ENCODE results near the gene YEATS2.
"Not testable (repeated sequence)": the region's sequence is repeated elsewhere in the genome, so short reads cannot be mapped to it uniquely, and the experiment has no call there.

YEATS2 gene

DNA sequence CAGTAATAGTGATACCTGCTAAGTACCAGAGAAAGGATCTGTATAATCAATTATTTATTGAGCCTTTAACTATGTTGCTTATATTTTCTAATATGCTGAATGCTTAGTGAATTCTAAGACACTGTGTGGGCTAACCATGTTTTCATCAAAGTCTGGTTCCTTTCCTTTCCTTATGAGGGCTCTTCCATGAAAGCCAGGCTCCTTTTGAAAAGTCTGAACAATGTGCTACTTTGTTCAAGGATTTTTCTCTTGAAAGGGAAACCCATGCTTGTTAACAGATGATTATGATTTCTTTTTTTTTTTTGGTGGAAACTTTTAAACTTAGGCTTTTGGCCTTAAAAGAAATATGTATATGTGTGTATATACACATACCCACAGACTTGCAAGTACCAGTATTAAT lies 17.0 kb downstream of the YEATS2 start:
- no peak for DNase-seq (ENCODE audit: low read depth in 2 of 2)

DNA sequence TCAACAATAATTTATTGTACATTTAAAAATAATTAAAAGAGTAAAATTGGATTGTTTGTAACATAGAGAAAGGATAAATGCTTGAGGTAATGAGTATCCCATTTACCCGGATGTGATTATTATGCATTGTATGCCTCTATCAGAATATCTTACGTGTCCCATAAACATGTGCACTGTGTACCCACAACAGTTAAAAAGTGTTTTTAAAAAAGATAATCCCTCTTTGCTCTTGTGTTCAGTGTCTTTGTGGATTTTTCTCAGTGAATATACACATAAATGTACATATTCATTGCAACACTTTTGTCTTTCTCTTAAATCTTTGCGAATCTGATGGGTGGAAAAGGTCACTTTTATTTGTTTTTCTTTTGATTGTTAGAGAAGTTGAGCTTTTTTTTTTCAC lies 20.4 kb downstream of the YEATS2 start:
- no peak for DNase-seq (ENCODE audit: low read depth in 2 of 2)

DNA sequence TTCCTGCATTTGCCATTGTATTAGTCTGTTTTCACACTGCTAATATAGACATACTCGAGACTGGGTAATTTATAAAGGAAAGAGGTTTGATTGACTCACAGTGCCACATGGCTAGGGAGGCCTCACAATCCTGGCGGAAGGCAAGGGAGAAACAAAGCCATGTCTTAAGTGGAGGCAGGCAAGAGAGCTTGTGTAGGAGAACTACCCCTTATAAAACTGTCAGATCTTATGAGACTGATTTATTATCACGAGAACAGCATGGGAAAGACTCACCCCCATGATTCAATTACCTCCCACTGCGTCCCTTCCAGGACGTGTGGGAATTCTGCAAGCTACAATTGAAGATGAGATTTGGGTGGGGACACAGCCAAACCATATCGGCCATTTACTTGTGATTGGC lies 27.8 kb downstream of the YEATS2 start:
- DNase-seq (ENCODE audit: low read depth in 2 of 2) = no peak

DNA sequence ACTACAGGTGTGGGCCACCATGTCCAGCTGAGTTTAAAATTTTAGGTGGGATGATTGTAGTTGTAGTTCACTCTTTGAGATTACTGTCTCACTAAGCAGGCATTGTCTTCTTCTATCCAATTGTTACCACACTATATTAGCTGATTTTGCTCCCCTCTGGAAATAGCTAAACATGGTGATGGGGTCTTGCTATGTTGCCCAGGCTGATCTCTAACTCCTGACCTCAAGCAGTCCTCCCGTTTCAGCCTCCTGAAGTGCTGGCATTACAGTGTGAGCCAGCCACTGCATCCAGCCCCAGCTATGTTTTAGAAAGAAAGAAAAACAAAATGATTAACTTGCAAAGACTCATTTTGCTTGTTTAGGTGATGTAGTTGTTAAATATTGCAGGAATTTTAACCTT lies 30.6 kb downstream of the YEATS2 start:
- no peak for DNase-seq (ENCODE audit: low read depth in 2 of 2)

DNA sequence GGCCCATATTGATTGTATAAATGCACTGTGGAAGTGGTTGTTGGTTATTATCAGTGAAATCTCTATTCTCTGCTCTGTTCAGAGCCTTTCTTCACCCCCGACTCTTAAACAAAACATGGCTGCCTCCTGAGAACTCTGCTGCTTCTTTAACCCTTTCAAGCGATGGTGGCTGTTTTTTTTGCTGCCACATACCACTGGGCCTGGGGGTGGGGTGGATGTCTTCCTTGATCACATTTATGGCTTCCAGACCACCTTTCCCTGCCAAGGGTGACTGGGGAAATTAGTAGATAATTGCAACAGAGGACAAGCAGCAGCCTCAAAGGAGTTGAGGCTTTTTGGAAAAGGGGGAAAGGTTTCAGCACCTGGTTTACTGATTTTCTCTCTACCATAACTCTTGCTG lies 32.8 kb downstream of the YEATS2 start:
- DNase-seq (ENCODE audit: low read depth in 2 of 2) = no peak

DNA sequence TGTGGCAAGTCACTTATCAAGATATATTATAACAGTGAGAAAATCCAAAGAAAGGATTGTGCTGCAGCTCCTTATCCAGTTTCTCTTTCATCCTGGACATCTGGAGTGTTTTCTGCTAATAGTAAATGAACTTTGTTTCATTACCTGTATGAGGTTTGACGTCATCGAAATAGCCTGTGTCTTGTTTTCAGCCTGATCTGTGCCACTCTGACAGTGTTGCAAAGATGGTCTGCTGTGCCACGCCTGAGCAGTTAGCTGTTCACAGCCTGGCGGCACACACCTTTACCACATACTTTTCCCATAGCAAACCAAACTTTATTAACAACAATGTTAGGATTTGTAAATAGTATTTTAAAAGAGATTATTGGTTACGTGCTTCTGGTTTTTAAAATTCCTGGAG lies 34.0 kb downstream of the YEATS2 start:
- DNase-seq (ENCODE audit: low read depth in 2 of 2) = no peak

DNA sequence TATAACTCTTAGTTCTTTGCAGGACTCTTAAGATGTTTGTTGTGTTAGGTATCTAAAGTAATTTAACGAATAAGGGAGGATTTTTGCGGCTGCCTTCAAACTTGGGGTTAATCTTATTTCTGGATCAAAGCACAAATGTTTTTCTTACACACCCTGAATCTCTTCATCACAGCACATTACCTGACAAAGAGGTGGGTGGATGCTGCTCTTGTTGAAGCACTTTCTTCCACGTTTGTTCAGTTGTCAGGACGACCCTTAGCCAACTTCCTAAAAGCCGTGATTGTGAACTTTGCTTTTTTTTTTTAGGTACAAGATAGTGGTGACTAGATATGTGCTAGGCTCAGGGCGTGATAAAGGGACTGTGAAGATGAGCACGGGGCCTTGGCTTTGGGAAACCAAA lies 36.0 kb downstream of the YEATS2 start:
- no peak for DNase-seq (ENCODE audit: low read depth in 2 of 2)

DNA sequence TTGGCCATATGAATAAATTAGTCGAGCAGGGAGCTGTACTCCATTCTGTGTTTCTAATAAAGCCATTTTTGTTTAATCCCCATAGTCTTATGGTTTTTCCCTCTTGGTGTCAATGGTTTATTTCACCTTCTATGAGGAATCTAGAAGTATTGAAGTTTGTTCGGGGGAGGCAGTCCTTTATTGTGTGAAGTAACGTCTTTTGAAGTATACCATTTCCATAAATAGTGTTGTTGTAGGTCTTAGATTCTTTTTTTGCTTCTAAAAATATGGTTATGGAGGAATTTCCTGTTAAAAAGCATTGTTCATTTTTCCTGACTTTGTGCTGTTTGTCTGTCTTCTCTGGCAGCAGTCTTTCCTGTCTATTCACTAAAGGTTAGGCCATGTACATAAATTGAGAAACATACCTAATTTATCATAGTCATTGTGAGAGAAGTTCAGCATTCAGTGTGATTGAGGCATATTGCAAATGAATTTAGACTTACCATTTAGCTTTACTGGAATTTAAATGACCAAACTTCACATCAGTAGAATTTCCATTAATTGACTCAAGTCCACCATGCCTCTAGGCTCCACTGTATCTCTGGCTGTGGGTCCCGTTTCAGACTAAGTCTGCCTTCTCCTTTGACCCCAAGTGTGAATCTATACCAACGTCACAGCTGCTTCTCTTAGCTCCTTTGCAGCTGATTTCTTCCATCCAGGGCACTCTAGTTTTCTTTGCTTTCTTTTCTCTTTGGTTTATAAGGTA lies 37.3 kb downstream of the YEATS2 start:
- no peak for DNase-seq (ENCODE audit: low read depth in 2 of 2)

DNA sequence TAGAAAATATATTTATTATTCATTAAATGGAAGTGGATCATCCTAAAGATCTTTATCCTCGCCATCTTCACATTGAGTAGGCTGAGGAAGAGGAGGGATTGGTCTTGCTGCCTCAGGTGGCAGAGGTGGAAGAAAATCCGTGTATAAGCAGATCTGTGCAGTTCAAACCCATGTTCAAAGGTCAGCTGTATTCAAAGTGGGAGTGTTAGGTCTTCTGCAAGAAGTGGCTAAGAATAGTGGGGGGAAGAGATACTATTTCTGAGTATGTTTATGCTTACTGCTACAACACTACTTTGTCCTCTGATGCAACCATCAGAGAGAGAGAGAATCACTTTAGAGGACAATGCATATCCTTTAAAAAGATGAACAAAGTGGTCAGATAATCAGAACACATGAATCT lies 39.5 kb downstream of the YEATS2 start:
- DNase-seq (ENCODE audit: low read depth in 2 of 2) = no peak

DNA sequence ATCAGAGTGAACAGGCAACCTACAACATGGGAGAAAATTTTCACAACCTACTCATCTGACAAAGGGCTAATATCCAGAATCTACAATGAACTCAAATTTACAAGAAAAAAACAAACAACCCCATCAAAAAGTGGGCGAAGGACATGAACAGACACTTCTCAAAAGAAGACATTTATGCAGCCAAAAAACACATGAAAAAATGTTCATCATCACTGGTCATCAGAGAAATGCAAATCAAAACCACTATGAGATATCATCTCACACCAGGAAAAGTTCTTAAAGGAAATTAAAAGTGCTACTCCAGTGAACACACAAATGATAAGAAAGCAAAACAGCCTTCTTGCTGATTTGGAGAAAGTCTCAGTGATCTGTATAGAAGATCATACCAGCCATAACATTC lies 42.6 kb downstream of the YEATS2 start:
- not testable (repeated sequence) for DNase-seq (ENCODE audit: low read depth in 2 of 2)

DNA sequence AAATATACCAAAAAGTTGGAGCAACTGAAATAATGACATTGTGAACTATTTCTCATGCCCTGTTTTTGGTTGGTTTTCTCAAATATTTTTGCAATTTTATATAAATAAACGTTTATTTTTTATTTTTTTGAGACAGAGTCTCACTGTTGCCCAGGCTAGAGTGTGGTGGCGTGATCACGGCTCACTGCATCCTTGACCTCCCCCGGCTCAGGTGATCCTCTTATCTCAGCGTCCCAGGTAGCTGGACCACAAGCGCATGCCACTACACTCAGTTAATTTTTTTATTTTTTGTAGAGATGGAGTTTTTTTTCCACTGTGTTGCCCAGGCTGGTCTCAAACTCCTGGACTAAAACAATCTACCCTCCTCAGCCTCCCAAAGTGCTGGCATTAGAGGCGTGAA lies 45.6 kb downstream of the YEATS2 start:
- DNase-seq (ENCODE audit: low read depth in 2 of 2) = no peak

DNA sequence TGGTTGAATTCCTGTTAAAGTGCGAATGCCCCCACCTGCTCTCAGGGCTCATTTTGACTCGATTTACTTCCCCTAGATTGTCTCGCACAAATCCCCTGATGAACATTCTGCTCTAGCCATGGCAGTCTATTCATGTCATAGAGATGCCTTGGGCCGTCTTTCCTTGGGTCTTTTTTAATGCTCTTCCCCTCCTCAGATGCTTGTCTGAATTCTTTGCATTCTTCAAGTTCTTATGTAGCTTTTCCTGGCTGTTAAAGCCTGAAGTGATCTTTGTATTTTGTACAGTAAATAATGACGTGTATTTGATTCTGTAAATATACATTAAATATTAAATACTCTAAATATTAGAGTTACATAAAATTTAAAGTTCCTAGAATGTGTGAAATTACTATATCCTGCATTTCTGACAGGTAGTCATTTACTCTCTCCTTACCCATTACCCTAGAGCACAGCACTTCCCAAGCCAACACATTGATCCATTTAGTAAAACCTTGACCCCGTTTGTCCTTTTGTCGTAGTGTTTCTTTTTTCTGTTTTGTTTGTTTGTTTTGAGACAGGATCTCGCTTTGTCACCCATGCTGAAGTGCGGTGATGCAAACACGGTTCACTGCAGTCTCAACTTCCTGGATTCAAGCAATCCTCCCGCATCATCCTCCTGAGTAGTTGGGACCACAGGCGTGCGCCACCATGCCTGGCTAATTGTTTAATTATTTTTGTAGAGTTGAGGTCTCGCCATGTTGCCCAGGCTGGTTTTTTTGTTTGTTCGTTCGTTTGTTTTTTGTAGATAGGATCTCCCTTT lies 47.9 kb downstream of the YEATS2 start:
- no peak for DNase-seq (ENCODE audit: low read depth in 2 of 2)

DNA sequence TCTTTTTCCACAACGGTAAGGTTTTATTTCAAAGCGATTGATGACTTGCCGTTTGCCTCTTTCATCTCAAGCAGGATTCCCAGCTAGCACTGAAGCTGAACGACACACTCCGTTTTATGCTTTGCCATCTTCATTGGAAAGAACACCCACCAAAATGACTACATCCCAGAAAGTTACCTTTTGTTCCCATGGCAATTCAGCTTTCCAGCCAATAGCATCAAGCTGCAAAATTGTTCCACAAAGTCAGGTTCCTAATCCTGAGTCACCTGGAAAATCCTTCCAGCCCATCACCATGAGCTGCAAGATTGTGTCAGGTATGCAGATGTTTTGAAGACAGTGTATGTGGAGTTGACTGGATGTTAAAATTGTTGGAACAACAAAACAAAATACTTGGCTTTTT lies 56.5 kb downstream of the YEATS2 start:
- no peak for DNase-seq (ENCODE audit: low read depth in 2 of 2)

DNA sequence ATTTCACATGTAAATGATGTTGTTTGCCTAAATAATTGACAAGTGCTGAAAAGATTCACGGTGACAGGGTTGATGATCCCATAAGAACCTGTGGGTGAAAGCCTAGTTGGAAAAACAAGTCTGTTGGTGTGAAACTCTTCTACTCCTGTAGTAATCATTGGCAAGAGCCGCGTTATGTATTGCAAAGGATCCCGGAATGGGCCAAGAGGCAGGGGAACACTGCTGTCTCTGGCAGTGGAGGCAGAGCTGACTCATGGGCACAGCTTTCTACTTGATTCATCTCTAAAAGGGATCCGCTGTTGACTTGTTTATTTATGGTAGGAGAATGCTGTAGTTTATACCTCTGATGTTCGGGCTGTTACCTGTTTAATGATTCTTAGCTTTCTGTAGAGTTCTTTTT lies 64.7 kb downstream of the YEATS2 start:
- no peak for DNase-seq (ENCODE audit: low read depth in 2 of 2)

DNA sequence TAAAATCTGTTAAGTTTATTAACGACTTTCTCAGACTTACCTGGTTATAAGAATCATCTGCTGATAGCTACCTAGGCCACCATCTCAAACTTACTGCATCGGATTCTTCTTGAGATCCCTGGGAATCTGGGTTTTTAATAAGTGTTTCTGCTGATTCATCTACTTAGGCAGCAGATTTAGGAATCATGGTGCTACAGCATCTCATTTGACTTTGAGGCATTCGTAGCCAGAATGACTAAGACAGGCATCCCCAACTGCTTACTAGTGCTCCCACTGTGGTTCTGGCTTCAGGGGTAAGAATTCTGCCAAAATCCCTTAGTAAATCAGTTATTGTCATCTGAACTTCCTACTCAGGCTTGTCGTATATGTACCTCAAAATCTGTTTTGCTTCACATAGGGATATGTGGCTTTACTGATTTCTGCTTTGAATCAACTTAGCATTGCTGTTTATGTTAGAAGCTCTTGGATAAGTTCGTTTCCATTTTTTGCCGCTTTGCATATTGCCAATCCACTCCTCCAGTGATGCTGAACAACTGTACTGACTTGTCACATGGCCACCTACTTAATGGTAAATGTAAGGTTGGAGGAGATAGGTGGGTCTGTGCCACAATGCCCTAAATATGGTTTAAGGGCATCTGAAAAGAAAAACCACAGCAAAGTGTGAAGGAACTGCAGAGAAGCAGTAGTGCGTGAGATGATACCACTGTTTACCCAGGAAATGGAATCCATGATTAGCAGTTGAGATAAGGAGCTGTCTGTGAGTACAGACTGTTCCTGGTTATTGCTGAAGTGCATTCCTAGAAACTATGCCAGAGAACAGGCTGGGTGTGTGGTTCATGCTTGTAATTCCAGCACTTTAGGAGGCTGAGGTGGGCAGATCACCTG lies 67.5 kb downstream of the YEATS2 start:
- no peak for DNase-seq (ENCODE audit: low read depth in 2 of 2)

DNA sequence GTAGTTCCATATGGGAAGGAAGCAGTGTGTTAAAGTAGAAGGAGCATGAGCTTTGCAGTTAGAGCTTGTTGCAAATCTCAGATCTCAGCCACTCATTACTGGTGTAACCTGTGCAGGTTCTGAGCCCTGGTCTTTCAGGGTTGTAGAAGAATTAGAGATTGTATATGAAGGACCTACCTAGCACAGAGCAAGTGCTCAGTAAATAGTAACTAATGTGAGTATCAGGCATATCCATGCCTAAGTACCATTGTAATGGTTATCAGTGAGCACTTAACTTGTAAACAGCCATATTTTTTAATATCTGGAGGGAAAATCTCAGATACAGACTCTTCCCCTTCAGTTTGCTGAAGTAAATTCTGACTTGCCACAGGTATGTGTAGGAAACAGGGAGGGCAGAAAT lies 68.5 kb downstream of the YEATS2 start:
- DNase-seq (ENCODE audit: low read depth in 2 of 2) = no peak

DNA sequence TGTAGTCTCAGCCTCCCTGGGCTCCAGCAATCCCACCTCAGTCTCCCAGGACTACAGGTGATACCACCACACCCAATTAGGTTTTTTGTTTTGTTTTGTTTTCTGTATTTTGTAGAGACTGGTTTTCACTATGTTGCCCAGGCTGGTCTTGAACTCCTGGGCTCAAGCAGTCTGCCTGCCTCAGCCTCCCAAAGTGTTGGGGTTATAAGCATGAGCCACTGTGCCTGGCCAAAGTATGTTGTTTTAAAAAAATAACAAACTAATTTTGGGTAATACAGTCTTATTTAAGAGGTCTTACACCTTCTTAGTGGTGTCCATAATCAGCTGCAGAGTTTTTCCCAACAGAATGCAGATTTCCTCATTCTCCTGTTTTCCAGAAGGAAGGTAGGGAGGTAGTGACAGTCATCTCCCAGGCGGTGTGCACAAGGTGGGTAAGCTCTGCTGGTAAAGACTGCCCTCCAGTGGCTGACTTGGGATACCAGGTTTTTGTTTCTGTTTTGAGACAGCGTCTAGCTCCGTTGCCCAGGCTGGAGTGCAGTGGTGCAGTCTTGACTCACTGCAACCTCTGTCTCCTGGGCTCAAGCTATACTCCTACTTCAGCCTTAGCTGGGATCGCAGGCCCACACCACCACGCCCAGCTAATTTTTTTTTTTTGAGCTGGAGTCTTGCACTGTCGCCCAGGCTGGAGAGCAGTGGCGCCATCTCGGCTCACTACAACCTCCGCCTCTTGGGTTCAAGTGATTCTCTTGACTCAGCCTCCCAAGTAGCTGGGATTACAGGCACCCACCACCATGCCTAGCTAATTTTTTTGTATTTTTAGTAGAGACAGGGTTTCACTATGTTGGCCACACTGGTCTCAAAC lies 69.4 kb downstream of the YEATS2 start:
- DNase-seq (ENCODE audit: low read depth in 2 of 2) = peak; percentile 36 to 49

DNA sequence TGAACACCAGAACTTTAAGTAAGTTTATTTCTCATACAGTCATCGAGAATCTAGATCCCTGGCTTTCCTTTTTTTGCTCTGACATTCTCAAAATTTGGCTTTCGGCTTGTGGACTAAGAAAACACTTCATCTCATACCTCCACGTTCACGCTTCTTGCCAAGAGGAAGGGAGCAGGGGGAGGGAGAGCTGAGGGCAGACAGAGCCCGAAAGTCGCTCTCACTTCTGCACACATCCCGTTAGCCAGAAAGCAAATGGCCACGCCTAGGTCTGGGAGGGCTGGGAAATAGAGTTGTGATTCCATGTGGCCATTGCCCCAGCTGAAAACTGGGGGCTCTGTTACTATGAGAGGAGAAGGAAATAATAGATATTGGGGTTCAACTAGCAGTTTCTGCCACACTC lies 70.5 kb downstream of the YEATS2 start:
- DNase-seq (ENCODE audit: low read depth in 2 of 2) = no peak

DNA sequence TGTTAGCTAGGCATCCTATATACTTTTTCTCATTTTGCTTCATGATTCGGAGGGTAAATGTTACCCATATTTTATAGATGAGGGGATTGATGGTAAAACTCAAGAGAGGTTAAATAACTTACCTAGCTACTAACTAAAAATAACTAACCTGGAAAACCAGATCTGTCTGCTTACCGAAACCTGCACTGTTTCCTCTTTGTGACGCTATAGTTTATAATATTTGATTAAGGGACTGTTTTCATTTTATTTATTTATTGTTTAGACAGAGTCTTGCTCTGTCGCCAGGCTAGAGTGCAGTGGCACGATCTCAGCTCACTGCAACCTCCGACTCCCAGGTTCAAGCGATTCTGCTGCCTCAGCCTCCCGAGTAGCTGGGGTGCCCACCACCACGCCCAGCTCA lies 71.9 kb downstream of the YEATS2 start:
- no peak for DNase-seq (ENCODE audit: low read depth in 2 of 2)

DNA sequence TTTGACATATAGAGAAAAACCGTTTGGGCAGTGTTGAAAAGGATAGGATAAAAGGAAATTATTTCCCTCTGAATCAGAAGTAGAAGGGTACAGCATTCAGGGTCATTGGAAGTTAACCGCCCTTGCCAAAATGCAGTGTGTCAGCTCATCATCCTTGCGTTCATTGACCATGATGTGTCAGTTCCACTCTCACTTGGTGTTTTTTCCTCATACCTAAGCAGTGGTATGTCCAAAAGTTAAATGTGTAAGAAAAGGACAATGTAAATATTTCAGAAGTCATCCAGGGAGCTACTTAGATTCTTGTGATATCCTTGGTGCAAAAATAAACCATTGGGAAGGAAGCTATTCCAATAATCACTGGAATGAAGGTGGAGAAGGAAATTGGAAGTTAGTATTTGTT lies 77.0 kb downstream of the YEATS2 start:
- no peak for DNase-seq (ENCODE audit: low read depth in 2 of 2)

DNA sequence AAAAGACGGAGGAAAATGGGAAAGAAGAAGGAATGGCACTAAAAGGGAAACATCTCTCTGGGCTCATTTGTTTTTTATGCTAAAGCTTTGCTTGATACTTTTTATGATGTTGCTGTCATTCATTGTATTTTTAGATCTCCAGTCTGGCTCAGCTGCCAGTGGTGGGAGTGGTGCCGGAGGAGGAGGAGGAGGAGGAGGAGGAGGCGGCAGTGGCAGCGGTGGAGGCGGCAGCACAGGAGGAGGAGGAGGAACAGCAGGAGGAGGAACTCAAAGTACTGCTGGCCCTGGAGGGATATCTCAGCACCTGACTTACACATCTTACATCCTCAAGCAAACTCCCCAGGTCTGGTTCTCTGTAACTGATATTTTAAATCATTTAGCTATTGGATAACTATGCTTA lies 78.2 kb downstream of the YEATS2 start:
- DNase-seq (ENCODE audit: low read depth in 2 of 2) = no peak

DNA sequence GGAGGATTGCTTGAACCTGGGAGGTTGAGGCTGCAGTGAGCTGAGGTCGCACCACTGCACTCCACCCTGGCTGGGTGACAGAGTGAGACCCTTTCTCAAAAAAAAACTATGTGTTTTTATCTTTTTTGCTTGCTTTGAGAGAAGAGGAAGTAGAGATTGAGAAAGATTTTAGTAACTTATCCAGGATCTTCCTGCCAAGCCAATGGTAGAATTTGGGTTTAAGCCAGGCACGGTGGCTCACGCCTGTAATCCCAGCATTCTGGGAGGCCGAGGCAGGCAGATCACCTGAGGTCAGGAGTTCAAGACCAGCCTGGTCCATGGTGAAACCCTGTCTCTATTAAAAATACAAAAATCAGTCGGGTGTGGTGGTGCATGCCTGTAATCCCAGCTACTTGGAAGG lies 78.9 kb downstream of the YEATS2 start:
- not testable (repeated sequence) for DNase-seq (ENCODE audit: low read depth in 2 of 2)

Data from stimulated activated CD4-positive, alpha-beta T cell treated with anti-CD3 and anti-CD28 coated beads, Interleukin-1b, Interleukin-23, amount 100 ng/mL, for 1 hour (primary cell).